Activated naive CD4-positive, alpha-beta T cell treated with anti-CD3 and anti-CD28 coated beads, Interleukin-2, amount 50 U/mL, for 72 hours (primary cell): ENCODE data around the gene LRRC72. TPM values are rescaled to one million over a fixed set of nuclear protein-coding genes. Genes with fewer than 3 reads are reported as not detected.

ENCODE experiments used
- ATAC-seq, 2 donors: fragments of 150-1000 bp; cut with Tn5 transposase; 2 replicates each; pipeline ENCODE4 v1.10.0; 2021; ENCODE audit warnings: mild to moderate bottlenecking in 2 of 2, moderate library complexity in 2 of 2
- DNase-seq, 2 donors: peaks; one replicate each; pipeline ENCODE4 v3.0.0; 2021 to 2022; ENCODE audit warnings: low spot score in 2 of 2
- H3K27ac Mint-ChIP-seq, 2 donors: one replicate each; pipeline ENCODE4 v1.8.0; 2022; ENCODE audit warnings: mild to moderate bottlenecking in 2 of 2, mixed read lengths in 2 of 2
- H3K36me3 Mint-ChIP-seq, 2 donors: one replicate each; pipeline ENCODE4 v1.8.0; 2022; ENCODE audit warnings: mixed read lengths in 2 of 2
- H3K9me3 Mint-ChIP-seq, 2 donors: one replicate each; pipeline ENCODE4 v1.8.0; 2022; ENCODE audit warnings: mixed read lengths in 2 of 2
- total RNA-seq, 2 donors: library from RNA; stranded (reverse); gene quantifications; one replicate each; pipeline ENCODE4 v1.2.3, GENCODE V29; 2022

Gene LRRC72
- total RNA-seq, 2 donors from 2014 or later: not detected

DNA sequence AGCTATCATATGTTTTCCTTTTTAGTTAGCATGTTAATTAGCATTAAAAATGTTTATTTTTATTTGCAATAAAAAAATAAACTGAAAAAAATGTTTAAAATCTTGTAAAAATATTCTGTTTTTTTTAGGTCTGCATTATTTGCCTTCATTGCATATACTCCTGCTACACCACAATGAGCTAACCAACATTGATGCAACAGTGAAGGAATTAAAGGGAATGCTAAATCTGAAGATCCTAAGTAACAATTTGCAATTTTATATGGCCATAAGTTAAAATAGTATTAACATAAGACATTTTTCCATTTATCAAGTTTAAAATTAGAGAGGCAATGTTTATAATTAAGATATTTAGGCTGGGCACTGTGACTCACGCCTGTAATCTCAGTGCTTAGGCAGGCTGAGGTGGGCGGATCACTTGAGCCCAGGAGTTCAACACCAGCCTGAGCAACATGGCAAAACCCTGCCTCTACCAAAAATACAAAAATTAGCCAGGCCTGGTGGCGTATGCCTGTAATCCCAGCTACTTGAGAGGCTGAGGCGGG is 32.2 kb downstream of the LRRC72 start:
- Mint-ChIP-seq H3K27ac (no peak overlapping the region), H3K9me3 (no peaks in the 10 kb centered on the region), H3K36me3 (no peaks in the 10 kb centered on the region)
- DNase-seq (no peak), ATAC-seq (no peak)

DNA sequence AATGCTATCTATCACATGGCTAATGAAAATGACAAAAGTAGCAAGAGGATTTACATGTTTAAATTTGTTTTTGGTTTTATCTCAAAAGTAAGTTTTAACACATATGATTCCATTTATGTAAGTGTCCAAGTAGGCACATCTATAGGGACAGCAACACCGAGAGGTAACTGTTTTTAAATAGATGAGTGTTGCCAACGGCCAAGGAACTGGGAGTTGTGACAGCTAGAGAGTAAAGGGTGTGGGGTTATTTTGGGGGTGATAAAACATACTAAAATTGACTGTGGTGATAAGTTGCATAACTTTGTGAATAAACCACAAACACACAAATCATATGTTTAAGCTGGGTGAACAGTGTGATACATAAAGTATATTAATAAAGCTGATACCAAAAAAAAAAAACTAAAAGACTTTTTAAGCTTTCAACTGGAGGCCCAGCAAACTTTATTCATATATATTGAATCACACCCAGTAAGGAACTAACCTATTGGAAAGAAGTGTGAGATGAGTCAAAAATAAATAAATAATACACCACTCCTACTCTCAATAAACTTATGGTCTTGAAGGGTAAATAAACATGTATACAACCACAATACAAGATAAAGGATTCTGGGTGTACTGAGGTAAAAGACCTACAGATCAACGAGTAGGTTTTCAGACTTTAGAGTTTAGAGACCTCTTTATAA is 33.0 kb downstream of the LRRC72 start:
- DNase-seq: no peak
- Mint-ChIP-seq H3K36me3 (no peaks in the 10 kb centered on the region), H3K27ac (no peak overlapping the region), H3K9me3 (no peaks in the 10 kb centered on the region)
- no peak for ATAC-seq

- Mint-ChIP-seq H3K36me3 (no peaks in the 10 kb centered on the region), H3K9me3 (no peaks in the 10 kb centered on the region), H3K27ac (no peak overlapping the region)
- no peak for DNase-seq
- ATAC-seq: no peak
Observed at GRCh38 chr7:16561943-16562342, 35.3 kb downstream of the LRRC72 start.

GRCh38 chr7:16562456-16563220 is 36.0 kb downstream of the LRRC72 start:
- DNase-seq (no peak), ATAC-seq (no peak)
- Mint-ChIP-seq H3K9me3 (no peaks in the 10 kb centered on the region), H3K36me3 (no peaks in the 10 kb centered on the region), H3K27ac (peak overlapping the region in 1 of 2 donors; percentile 87)

DNA sequence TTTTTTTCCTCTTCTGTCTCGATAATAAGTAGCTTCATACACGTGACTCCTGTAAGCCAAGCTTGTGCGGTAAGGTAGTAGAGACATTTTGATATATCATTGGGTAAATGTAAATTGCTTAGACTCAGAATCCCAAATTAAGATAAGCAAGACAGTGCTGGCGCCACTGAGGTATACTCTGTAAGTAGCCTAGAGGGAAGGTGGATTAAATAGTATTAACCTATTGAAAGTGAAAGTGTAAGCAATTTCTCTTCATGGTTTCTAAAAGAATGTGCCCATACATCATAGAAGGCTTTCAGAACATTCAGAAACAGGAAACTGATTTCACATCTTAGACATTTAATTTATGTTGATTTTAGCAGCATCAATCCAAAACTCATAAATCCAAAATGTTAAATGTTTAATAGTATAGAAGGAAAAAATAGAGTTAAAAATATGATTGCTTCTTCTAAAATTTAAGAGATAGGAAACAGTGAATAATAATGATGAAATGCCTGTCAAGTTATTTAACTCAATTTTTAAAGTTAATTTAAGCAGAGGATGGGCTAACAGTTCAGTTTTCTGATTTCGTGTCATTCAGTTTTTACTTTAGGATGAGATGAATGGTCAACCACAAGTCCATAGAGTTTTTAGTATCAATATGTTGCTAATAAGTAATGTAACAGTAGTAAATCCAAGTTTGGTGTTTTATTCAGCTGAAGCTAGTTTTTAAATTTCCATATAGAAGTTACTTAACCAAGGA is 36.8 kb downstream of the LRRC72 start:
- H3K9me3 Mint-ChIP-seq: no peaks in the 10 kb centered on the region
- DNase-seq (no peak), ATAC-seq (peak; percentile 78 to 80)
- H3K36me3 Mint-ChIP-seq: no peaks in the 10 kb centered on the region
- H3K27ac Mint-ChIP-seq: peak overlapping the region in 1 of 2 donors; percentile 87

DNA sequence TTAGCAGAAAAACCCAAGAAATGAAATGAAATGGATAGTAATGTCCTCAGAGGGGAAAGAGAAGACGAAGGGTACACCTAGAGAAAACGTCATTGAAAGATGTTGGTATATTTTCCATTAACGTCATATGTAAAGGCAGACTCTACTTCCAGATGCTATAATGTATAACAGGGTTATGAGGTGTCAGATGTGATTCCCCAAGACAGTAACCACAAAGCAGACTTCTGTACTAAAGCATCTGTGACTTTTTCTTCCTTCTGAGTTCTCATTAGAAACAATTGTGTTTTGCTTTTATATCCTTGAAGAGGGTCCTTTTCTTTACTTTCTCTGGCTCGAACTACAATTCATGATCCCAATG is 37.4 kb downstream of the LRRC72 start:
- ATAC-seq: peak; percentile 79 to 82
- DNase-seq: no peak
- no peaks in the 10 kb centered on the region for H3K9me3 Mint-ChIP-seq
- peak overlapping the region; percentile 24 to 87 for H3K27ac Mint-ChIP-seq
- H3K36me3 Mint-ChIP-seq: no peaks in the 10 kb centered on the region

- no peak for DNase-seq
- peak overlapping the region; percentile 46 to 87 for H3K27ac Mint-ChIP-seq
- no peaks in the 10 kb centered on the region for H3K9me3 Mint-ChIP-seq
- peak; percentile 44 to 55 for ATAC-seq
- no peaks in the 10 kb centered on the region for H3K36me3 Mint-ChIP-seq
Observed at GRCh38 chr7:16564909-16565426, 38.3 kb downstream of the LRRC72 start.

GRCh38 chr7:16571941-16572340 is 45.3 kb downstream of the LRRC72 start:
- no peak for ATAC-seq

DNA sequence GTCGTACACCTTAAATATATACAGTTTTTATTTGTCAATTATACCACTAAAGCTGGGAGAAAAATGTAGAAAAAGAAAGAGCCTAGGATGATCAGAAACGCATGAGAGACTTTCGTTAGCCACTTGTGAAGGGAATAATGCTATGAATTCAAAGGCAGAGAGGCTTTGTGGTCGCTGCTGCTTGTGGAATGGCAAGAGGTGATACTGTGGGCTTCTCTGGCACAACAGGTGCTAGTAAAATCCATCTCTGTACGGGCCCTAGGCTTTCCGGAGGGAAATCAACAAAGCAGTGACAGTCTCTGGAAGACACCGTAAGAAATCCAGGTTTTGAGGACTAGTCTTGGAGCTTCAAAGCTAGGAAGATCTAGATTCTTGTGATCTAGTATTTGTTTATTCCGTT is 52.6 kb downstream of the LRRC72 start:
- no peak for DNase-seq
- no peak for ATAC-seq
- Mint-ChIP-seq H3K36me3 (no peaks in the 10 kb centered on the region), H3K9me3 (peaks cover 0 to 5% of the 10 kb centered on the region in 2 donors), H3K27ac (no peak overlapping the region)

More at GRCh38 chr7:16571941-16572340, 45.3 kb downstream of the LRRC72 start:
- H3K27ac Mint-ChIP-seq: no peak overlapping the region
- no peak for DNase-seq
- H3K36me3 Mint-ChIP-seq: no peaks in the 10 kb centered on the region
- H3K9me3 Mint-ChIP-seq: peaks cover 0 to 4% of the 10 kb centered on the region in 2 donors

GRCh38 chr7:16581286-16581685 is 54.7 kb downstream of the LRRC72 start:
- no peak overlapping the region for H3K27ac Mint-ChIP-seq
- no peak for DNase-seq
- ATAC-seq: no peak
- peaks cover 3 to 5% of the 10 kb centered on the region in 2 donors for H3K9me3 Mint-ChIP-seq
- no peaks in the 10 kb centered on the region for H3K36me3 Mint-ChIP-seq

- ATAC-seq: no peak
- Mint-ChIP-seq H3K27ac (no peak overlapping the region), H3K9me3 (peaks cover 0 to 3% of the 10 kb centered on the region in 2 donors), H3K36me3 (no peaks in the 10 kb centered on the region)
- no peak for DNase-seq
Observed at GRCh38 chr7:16583834-16584233, 57.2 kb downstream of the LRRC72 start.

DNA sequence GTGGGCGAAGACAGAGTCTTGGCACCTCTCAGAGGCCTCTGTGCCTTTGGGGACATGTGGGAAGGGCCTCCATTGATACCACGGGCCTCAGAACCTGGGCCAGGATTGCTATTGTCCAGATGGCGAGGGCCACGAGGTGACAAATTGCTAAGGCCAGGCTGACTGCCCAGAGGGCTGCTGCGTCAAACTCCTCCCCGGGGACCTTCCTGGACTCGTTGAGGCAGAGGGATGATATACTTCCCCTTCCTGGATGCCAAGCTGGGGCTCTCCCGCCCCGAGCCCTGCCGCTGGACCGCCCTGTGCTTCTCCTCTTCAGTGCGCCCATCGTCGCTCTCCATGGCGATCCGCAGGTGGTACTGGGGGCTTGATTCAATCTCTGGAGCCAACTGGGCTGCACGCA is 58.9 kb downstream of the LRRC72 start:
- H3K9me3 Mint-ChIP-seq: peaks cover 0 to 3% of the 10 kb centered on the region in 2 donors
- no peak overlapping the region for H3K27ac Mint-ChIP-seq
- DNase-seq (no peak), ATAC-seq (no peak)
- H3K36me3 Mint-ChIP-seq: no peaks in the 10 kb centered on the region

- no peak for DNase-seq
- Mint-ChIP-seq H3K36me3 (no peaks in the 10 kb centered on the region), H3K27ac (no peak overlapping the region), H3K9me3 (peaks cover 0 to 3% of the 10 kb centered on the region in 2 donors)
- ATAC-seq: no peak
Observed at GRCh38 chr7:16586081-16586874, 59.7 kb downstream of the LRRC72 start.

GRCh38 chr7:16587129-16587528 is 60.5 kb downstream of the LRRC72 start:
- no peak for ATAC-seq

GRCh38 chr7:16587790-16588189 is 61.2 kb downstream of the LRRC72 start:
- no peak for ATAC-seq
- Mint-ChIP-seq H3K9me3 (peaks cover 0 to 3% of the 10 kb centered on the region in 2 donors), H3K27ac (no peak overlapping the region), H3K36me3 (no peaks in the 10 kb centered on the region)
- DNase-seq: no peak

More at GRCh38 chr7:16587129-16587528, 60.5 kb downstream of the LRRC72 start:
- H3K27ac Mint-ChIP-seq: no peak overlapping the region
- no peak for DNase-seq
- peaks cover 0 to 3% of the 10 kb centered on the region in 2 donors for H3K9me3 Mint-ChIP-seq
- no peaks in the 10 kb centered on the region for H3K36me3 Mint-ChIP-seq

- ATAC-seq (no peak), DNase-seq (no peak)
- Mint-ChIP-seq H3K36me3 (no peaks in the 10 kb centered on the region), H3K27ac (no peak overlapping the region), H3K9me3 (peaks cover 0 to 3% of the 10 kb centered on the region in 2 donors)
Observed at GRCh38 chr7:16589881-16590280, 63.3 kb downstream of the LRRC72 start.
